ENCODE results near the gene CARNS1.
"Not testable (repeated sequence)": the region's sequence is repeated elsewhere in the genome, so short reads cannot be mapped to it uniquely, and the experiment has no call there.

Gene CARNS1

GRCh38 chr11:67396587-67397389 lies 18.7 kb upstream of the CARNS1 start:
- no peak for DNase-seq (ENCODE audit: low spot score)

- DNase-seq (ENCODE audit: low spot score): no peak
Measured at GRCh38 chr11:67397536-67397935, 17.9 kb upstream of the CARNS1 start.

GRCh38 chr11:67397986-67398660 lies 17.4 kb upstream of the CARNS1 start:
- no peak for DNase-seq (ENCODE audit: low spot score)

GRCh38 chr11:67398661-67399563 lies 16.6 kb upstream of the CARNS1 start:
- no peak for DNase-seq (ENCODE audit: low spot score)

GRCh38 chr11:67400251-67400941 lies 15.1 kb upstream of the CARNS1 start:
- no peak for DNase-seq (ENCODE audit: low spot score)

- no peak for DNase-seq (ENCODE audit: low spot score)
Measured at GRCh38 chr11:67400942-67401494, 14.5 kb upstream of the CARNS1 start.

GRCh38 chr11:67401495-67402191 lies 13.8 kb upstream of the CARNS1 start, which contains the start of gene PPP1CA:
Gene PPP1CA (minus strand): TSS chr11:67401858. CDS start chr11:67401782, 76 bp downstream.
- peak; percentile 95 for DNase-seq (ENCODE audit: low spot score)

- not testable (repeated sequence) for DNase-seq (ENCODE audit: low spot score)
Measured at GRCh38 chr11:67402192-67402839, 13.2 kb upstream of the CARNS1 start.

GRCh38 chr11:67403085-67403484 lies 12.4 kb upstream of the CARNS1 start:
- DNase-seq (ENCODE audit: low spot score): not testable (repeated sequence)

- DNase-seq (ENCODE audit: low spot score): no peak
Measured at GRCh38 chr11:67404515-67405195, 10.8 kb upstream of the CARNS1 start.

- DNase-seq (ENCODE audit: low spot score): no peak
Measured at GRCh38 chr11:67405196-67405567, 10.3 kb upstream of the CARNS1 start.

- no peak for DNase-seq (ENCODE audit: low spot score)
Measured at GRCh38 chr11:67405688-67406339, 9.7 kb upstream of the CARNS1 start.

GRCh38 chr11:67406420-67406968 lies 9.0 kb upstream of the CARNS1 start:
- no peak for DNase-seq (ENCODE audit: low spot score)

GRCh38 chr11:67406969-67407687 lies 8.3 kb upstream of the CARNS1 start:
- DNase-seq (ENCODE audit: low spot score): no peak

- no peak for DNase-seq (ENCODE audit: low spot score)
Measured at GRCh38 chr11:67407688-67408163, 7.8 kb upstream of the CARNS1 start.

GRCh38 chr11:67408437-67409200 lies 6.9 kb upstream of the CARNS1 start:
- DNase-seq (ENCODE audit: low spot score): no peak

GRCh38 chr11:67409261-67409666 lies 6.2 kb upstream of the CARNS1 start:
- DNase-seq (ENCODE audit: low spot score): no peak
